Activated CD4-positive, alpha-beta T cell treated with anti-CD3 and anti-CD28 coated beads, Interleukin-2, amount 50 U/mL, for 48 hours (primary cell): ENCODE results near the gene PBX4.
A peak's percentile ranks its signal among the peaks of the same experiment; 100 is the strongest.

ENCODE experiments used
- DNase-seq, 2 experiments: peaks; one replicate each; pipeline ENCODE4 v3.0.0-alpha.2; 2020

PBX4 gene

GRCh38 chr19:19587771-19588170 lies 30.7 kb downstream of the PBX4 start:
- no peak for DNase-seq

DNA sequence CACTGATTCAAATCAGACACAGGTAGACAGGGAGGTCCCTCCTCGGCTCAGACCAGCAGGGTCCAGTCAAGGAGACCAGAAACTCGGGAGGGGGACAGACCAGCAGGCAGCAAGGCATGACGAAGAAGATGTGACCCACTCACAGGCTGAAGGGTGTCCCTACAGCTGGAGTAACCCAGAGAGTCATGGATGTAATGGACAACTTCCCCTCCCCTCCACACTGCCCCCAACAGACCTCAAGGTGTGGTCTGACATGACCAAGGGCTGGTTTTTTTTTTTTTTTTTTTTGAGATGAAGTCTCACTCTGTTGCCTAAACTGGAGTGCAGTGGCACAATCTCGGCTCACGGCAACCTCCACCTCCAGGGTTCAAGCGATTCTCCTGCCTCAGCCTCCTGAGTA lies 34.1 kb downstream of the PBX4 start:
- DNase-seq: no peak

GRCh38 chr19:19582471-19582870 lies 36.0 kb downstream of the PBX4 start:
- no peak for DNase-seq

GRCh38 chr19:19581391-19581790 lies 37.1 kb downstream of the PBX4 start:
- no peak for DNase-seq

DNA sequence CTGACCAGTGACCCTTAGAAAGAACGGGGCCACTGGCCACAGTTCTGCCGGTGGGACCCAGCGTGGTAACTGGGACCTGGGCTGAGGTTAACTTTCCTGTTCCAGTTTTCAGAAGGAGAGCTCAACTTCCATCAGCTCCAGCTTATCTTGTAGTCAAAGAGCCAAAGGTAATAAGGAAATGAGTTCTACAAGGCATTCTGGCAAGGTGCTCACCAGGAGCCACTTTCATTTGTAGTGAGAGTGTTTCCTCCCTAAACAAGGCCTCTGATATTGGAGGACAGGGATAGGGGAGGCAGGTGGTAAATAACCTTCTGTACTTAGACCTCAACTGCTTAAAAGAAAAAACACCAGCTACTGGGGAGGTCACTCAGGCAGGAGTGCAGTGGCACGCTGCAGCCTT lies 38.1 kb downstream of the PBX4 start:
- DNase-seq: no peak

- DNase-seq: no peak
Observed at GRCh38 chr19:19579533-19580361, 38.7 kb downstream of the PBX4 start.

DNA sequence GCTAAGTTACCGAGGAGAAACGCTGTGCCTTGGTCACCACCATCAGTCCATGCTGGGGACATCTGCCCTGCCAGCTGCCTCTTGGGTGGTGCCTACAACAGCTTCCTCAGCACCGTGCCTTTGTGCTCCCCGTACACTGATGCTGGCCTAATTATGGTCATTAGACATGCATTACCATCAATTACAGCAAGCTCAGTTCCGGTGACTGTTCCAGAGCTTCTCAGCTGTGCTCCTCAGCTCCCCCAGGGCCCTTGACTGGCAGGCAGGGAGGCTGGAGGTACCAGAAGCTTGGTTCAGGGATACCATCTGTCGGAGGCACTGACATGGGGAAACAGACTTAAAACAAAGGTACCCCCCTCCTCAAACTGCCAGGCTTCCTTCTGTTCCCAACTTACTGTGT lies 40.2 kb downstream of the PBX4 start:
- DNase-seq: no peak

DNA sequence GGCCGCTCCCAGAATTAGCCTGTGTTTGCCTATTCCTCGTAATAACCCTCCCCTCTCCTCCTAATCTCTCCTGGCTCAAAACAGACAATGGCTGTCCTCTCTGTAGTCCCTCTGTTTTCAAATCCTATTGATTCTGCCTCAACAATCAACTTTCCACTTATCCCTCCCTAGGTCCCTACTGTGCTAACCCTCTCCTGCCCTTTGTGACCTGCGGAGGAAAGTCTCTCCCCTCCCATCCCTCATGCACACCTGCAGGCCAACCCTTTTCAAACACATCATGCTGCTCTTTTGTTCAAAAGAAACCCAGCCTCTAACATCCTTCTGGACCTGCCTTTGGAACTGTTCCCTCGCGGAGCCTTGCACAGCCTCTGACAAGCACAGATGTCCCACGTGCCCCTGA lies 43.1 kb downstream of the PBX4 start:
- DNase-seq: no peak

GRCh38 chr19:19571071-19571786 lies 47.3 kb downstream of the PBX4 start:
- no peak for DNase-seq

GRCh38 chr19:19570571-19570970 lies 47.9 kb downstream of the PBX4 start:
- DNase-seq: no peak

DNA sequence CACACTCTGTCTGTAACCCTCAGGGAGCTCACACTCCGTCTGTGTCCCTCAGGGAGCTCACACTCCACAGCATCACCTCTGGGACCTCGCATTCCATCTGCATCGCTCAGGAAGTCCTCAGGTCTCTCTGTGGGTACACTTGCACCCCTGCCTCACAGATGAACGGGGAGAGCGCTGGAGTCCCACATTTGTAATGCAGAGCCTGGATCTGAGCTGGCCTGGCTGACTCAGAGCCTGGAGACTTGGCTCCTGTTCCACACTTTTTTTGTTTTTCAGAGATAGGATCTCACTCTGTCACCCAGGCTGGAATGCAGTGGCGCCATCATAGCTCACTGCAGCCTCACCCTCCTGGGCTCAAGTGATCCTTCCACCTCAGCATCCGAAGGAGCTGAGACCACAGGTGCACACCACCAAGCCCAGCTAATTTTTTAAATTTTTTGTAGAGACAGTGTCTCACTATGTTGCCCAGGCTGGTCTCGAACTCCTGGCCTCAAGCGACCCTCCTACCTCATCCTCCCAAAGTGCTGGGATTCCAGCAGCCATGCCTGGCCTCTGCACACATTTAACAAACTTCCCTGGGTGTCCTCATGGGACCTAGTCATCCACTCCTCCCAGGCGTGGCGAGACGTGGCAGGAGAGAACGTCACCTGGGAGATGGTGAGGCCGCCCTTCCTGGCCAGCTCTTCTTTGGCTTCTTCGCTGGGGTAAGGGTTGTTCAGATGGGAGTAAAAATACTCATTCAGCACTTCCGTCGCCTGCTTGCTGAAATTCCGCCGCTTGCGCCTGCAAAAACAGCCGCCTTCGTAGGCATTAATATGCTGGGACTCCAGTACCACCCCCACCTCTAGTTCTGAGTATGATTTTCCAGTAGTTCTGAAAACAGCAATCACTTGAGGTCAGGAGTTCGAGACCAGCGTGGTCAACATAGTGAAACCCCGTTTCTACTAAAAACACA lies 49.4 kb downstream of the PBX4 start:
- peak; percentile 26 to 47 for DNase-seq

DNA sequence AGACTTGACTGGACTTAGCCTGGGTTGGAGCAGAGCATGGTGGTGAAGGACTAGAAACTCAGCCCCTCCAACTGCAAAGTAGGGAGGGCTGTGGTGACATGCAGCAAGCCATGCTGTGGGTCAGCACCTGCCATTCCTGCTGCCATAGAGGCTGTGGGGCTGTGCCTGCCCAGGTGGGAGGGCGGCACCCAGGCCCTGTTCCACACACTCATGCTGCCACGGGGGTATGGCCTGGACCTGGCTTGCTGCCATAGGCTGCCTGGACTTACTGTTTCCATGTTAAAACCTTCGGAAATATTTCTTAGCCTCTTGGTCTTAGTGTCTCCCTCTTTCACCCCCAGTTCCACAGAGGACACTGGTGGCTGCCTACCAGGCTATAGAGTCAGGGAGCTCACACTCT lies 51.1 kb downstream of the PBX4 start:
- DNase-seq: no peak

GRCh38 chr19:19566306-19566705 lies 52.2 kb downstream of the PBX4 start:
- no peak for DNase-seq

DNA sequence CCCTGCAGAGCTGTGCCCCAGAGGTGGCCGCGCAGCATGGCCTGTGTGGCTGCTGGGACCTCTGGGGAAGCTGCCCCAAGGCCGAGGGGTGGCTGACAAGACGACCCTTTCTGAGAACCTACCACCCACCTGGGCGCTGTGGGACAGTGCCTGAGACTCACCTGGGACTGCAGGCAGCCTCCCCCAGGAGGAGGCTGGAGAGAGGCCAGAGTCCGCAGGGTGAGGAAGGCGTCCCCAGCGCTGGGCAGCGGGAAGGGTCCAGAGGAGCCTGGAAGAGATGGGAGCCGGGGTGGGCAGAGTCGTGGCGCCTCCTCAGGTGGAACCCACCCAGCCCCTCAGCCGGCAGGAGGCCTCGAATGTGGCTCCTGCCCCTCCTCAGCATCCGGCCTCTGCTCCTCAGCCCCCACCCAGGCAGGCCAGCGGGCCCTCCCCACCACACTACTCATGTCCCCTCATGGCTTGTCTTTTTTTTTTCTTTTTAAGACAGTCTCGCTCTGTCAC lies 55.1 kb downstream of the PBX4 start:
- DNase-seq: no peak

DNA sequence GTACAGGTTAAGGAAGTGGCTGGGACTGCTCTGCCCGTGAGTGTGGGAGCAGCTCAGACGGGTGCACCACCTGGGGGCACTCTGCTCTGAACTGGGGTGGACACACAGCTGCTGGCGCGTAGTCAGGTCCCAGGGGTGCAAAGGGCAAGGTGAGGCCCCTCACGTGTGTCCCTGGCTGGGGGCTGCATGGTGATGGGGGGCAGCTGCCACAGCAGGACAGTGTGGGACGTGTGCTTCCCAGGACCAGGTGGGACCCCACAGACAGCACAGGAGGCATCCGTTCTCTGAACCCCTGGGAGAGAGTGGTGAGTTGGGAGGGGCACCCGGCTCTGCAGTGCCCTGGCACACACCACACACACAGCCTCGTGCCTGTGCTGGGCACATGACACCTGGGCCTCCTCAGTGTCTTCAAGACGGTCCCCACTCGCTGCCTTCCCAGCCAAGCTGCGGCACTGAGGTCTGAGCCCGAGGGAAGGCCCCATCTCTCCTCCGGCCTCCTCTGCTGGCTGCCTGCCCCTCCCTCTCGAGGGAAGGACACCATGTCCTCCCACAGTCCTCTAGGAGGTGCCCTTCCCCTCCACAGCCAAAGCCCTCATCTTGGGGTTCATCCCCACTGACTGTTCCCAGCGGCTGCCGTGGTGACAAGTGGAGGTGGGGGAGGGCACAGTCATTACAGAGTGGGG lies 55.7 kb downstream of the PBX4 start:
- DNase-seq: peak in 1 of 2 experiments; percentile 30

DNA sequence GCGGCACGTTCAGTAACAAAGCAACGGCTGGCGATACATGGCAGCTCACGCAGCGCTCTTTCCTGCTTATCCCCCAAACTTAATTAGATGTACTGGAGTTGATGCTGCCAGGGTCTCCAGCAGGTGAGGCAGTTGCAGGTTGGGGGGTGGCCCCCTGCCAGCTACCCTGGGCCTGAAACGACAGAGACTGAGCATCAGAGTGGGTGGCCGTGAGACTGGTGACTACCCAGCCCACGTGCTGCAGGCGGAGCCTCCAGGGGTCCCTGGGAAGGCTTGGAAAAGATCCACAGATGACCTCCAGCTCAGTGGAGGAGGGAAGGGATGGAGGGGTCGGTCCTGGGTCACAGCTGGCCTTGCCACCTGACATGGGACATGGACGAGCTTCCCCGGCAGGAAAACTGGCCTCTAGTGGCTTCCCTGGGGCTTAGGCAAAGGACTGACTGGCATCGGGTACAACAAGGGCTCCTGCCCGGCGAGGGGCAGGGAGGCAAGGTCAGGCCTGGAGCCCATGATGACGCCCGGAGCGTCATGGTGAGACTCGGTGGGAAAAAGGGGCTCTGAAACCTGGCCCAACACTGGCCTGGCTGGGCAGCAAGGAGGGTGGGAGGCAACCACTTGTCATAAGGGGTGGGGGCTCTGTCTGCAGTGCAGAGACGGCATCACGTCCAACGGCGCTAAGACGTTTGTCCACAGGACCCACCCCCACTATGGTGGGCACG lies 56.4 kb downstream of the PBX4 start:
- DNase-seq: no peak

DNA sequence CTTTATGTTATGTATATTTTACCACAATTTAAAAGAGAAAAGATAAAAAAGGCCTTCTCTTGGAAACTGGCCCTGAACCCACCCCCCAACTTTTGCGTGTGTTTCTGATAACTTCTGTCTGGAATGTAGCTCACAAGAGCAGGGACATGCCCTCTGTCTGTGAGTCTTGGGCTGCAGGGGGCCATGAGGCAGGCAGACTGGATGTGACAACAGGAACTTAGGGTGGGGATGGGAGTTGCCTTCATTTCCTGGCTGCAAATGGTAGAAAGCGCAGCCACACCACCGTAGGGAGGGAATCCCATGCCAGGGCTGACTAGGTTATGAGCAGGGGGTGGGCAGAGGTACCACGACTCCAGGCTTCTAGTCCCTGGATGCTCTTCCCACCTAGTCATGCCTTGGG lies 58.6 kb downstream of the PBX4 start:
- DNase-seq: no peak

DNA sequence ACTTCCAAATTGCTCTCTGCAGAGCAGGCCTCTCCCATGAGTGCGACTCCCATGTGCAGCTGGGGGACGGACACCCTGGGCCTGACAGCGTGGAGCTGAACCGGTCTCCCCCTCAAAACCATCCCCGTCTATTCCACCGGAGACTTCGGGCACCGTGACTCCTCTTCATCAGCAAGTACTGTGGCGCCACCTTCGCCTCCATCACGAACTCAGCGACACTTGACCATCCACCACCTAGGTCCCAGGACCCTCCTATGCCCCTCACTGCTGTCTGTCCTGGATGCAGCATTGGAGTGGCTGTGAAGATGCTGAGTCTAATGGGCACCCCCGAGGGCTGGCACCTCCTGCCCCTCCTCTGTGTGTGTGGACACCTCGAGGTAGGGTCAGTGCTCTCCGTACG lies 59.9 kb downstream of the PBX4 start:
- no peak for DNase-seq

DNA sequence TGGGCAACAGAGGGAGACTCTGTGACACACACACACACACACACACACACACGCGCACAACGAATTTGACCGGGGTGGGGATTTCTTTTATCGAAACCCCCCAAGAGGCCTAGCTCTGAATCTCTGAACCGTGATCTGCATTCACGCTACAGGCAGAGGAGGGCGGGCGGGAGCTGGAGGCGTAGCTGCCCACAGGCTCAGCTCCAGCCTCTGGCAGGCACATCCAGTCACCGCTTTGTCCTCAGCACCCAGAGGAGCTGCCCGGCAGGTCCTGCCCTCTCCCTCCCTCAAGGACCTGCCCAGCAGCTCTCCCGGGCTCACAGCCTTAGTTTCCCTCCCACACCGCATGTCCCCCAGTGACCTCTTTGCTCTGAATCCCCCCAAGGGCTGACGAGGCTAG lies 60.4 kb downstream of the PBX4 start:
- no peak for DNase-seq

- peak; percentile 74 to 79 for DNase-seq
Observed at GRCh38 chr19:19554074-19555023, 64.1 kb downstream of the PBX4 start.

DNA sequence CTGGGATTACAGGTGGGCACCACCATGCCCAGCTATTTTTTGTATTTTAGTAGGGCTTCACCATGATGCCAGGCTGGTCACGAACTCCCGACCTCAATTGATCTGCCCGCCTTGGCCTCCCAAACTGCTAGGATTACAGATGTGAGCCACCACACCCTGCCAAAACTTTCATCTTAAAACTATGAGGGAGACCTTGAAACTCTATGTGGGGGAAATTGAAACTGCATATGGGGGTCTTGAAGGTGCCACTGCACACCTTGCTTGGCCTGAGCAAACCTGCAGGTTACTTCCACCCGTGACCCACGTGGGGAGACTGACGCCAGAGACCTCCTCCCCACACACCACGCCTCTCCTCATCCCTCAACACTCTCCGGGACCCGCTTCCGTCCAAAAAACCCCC lies 64.8 kb downstream of the PBX4 start:
- DNase-seq: no peak
